Activated CD8-positive, alpha-beta memory T cell treated with anti-CD3 and anti-CD28 coated beads, Interleukin-2, amount 10 ng/mL, durations not matched to agents 7 days and 5 days (primary cell): ENCODE results near the gene CA10. TPM values are rescaled to one million over a fixed set of nuclear protein-coding genes. Genes with fewer than 3 reads are reported as not detected.

Source experiments
- ATAC-seq: fragments of 150-1000 bp; cut with Tn5 transposase; one replicate; pipeline ENCODE4 v1.10.0; 2021; ENCODE audit warnings: moderate library complexity
- CTCF ChIA-PET: fragments of 350-600 bp; sonication (Branson Sonifier 250); formaldehyde crosslinking; loops from one replicate; lab custom pipeline; 2021; ENCODE audit warnings: antibody characterized with exemption; lab: Charles Lee
- DNase-seq: peaks from one replicate; pipeline ENCODE4 v3.0.0-alpha.2; 2020
- H3K27ac Mint-ChIP-seq: one replicate; pipeline ENCODE4 v1.8.0; 2021; ENCODE audit warnings: mild to moderate bottlenecking, mixed read lengths
- H3K27me3 Mint-ChIP-seq: one replicate; pipeline ENCODE4 v1.8.0; 2021; ENCODE audit warnings: mixed read lengths
- H3K36me3 Mint-ChIP-seq: one replicate; pipeline ENCODE4 v1.8.0; 2021; ENCODE audit warnings: mild to moderate bottlenecking, mixed read lengths
- H3K4me1 Mint-ChIP-seq: one replicate; pipeline ENCODE4 v1.8.0; 2021; ENCODE audit warnings: mixed read lengths
- H3K4me3 Mint-ChIP-seq: one replicate; pipeline ENCODE4 v1.8.0; 2021; ENCODE audit warnings: mild to moderate bottlenecking, moderate library complexity, mixed read lengths
- H3K9me3 Mint-ChIP-seq: one replicate; pipeline ENCODE4 v1.8.0; 2022; ENCODE audit warnings: low read depth, mixed read lengths
- total RNA-seq, 2 experiments: library from RNA; stranded (reverse); gene quantifications; one replicate each; pipeline ENCODE4 v1.2.3, GENCODE V29; 2021

CA10 gene
- under 1 TPM; 0.09 to 0.30 TPM for total RNA-seq

DNA sequence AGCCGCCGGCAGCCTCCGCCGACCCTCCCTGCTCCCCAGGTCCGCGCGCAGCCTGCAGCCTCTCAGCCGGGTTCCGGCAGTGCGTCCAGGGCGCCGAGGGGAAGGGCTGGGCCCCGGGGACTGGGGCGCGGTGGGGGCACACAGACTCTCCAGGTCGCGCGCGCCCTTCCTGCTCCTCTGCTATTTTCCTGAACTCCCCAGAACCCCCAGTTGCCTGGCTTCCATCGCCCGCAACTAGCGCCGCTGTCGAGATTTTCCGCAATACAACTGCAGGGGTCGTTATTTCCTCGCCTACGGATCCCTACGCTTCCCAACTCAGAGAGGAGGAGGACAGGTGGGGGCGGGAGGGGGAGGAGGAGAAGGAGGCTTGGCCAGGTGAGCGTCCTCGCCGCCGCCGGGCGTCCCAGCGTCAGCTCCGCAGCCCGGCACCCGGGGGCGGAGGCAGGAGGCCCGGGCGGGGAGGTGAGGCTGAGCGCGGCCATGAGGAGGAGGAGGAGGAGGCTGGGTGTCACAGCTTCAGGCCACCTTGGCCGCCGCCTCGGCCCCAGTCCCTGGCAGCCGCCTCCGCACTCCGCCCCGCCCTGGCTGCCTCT, at the start of gene CA10:
Gene CA10, minus strand, starts transcription at position 265 of the 593 bp plus-strand sequence.
- no peak for DNase-seq
- Mint-ChIP-seq H3K27me3 (peaks cover 51% of the 10 kb centered on the region), H3K9me3 (no peaks in the 10 kb centered on the region), H3K4me1 (peaks cover 5% of the 10 kb centered on the region), H3K27ac (peak within 1 kb of the TSS; percentile 52), H3K36me3 (peaks cover 4% of the 10 kb centered on the region), H3K4me3 (peak within 1 kb of the TSS; percentile 34)
- ATAC-seq, result no peak
- CTCF ChIA-PET, result no interaction called here

DNA sequence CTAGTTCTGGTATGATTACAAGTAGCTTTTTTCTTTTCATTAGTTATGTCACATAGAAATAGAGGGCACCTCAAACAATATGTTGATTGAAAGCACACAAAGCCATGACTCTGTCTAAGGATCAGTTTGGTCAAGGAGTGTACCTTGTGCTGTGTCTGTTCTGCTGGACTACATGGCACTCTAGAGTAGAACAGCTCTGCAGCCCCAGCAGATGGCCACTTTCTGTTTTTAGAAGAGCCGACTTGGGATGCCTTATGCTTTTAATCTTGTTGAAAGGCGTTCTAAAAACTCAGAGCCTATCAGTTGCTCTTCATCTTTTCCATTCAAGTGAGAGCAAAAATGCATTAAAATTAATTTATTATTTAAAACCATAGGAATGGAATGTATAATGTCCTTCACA, 49.3 kb upstream of the CA10 start:
- CTCF ChIA-PET, result no interaction called here
- Mint-ChIP-seq H3K27ac (no peak overlapping the region), H3K27me3 (no peaks in the 10 kb centered on the region), H3K4me3 (no peak overlapping the region), H3K36me3 (no peaks in the 10 kb centered on the region), H3K9me3 (no peaks in the 10 kb centered on the region), H3K4me1 (no peaks in the 10 kb centered on the region)
- ATAC-seq, result no peak
- DNase-seq, result no peak

- Mint-ChIP-seq H3K27me3 (no peaks in the 10 kb centered on the region), H3K27ac (no peak overlapping the region), H3K4me1 (no peaks in the 10 kb centered on the region), H3K4me3 (no peak overlapping the region), H3K36me3 (no peaks in the 10 kb centered on the region), H3K9me3 (peaks cover 4% of the 10 kb centered on the region)
- CTCF ChIA-PET, result no interaction called here
- no peak for DNase-seq
- ATAC-seq, result no peak
Measured at GRCh38 chr17:52202520-52203080, 44.1 kb upstream of the CA10 start.

GRCh38 chr17:52201767-52202519, 43.4 kb upstream of the CA10 start:
- H3K27ac Mint-ChIP-seq, result no peak overlapping the region
- ATAC-seq (no peak), DNase-seq (no peak)
- H3K9me3 Mint-ChIP-seq, result peaks cover 4% of the 10 kb centered on the region
- H3K4me1 Mint-ChIP-seq, result no peaks in the 10 kb centered on the region
- no peaks in the 10 kb centered on the region for H3K36me3 Mint-ChIP-seq
- CTCF ChIA-PET, result no interaction called here
- no peaks in the 10 kb centered on the region for H3K27me3 Mint-ChIP-seq
- H3K4me3 Mint-ChIP-seq, result no peak overlapping the region

DNA sequence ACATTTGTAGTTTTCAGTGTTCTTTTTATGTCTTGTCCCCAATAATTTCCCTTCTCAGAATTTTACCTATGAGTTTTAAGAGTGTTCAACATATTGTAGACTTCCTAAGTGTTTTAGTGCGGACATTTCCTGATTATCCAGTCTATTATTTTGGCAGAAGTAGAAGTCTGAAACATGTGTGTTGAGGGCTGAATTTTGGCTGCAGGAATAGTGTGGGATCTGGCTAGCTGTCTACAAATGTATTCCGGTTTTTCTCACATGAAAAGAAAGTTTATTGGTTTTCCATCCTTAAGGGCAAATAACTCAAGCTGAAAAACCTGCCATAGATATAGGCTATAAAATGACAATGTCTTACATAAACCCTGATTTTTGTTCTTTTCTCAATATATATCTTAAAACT, 33.0 kb upstream of the CA10 start:
- no peak for ATAC-seq
- Mint-ChIP-seq H3K4me3 (no peak overlapping the region), H3K36me3 (no peaks in the 10 kb centered on the region), H3K27ac (no peak overlapping the region), H3K9me3 (no peaks in the 10 kb centered on the region), H3K4me1 (no peaks in the 10 kb centered on the region), H3K27me3 (no peaks in the 10 kb centered on the region)
- DNase-seq, result no peak
- CTCF ChIA-PET, result no interaction called here

- CTCF ChIA-PET, result no interaction called here
- no peak for ATAC-seq
- H3K9me3 Mint-ChIP-seq, result peaks cover 4% of the 10 kb centered on the region
- no peak overlapping the region for H3K27ac Mint-ChIP-seq
- H3K36me3 Mint-ChIP-seq, result no peaks in the 10 kb centered on the region
- H3K27me3 Mint-ChIP-seq, result no peaks in the 10 kb centered on the region
- no peak for DNase-seq
- H3K4me3 Mint-ChIP-seq, result no peak overlapping the region
- H3K4me1 Mint-ChIP-seq, result no peaks in the 10 kb centered on the region
Measured at GRCh38 chr17:52181782-52182181, 23.3 kb upstream of the CA10 start.

- no peak overlapping the region for H3K4me3 Mint-ChIP-seq
- H3K27ac Mint-ChIP-seq, result no peak overlapping the region
- DNase-seq, result no peak
- H3K4me1 Mint-ChIP-seq, result no peaks in the 10 kb centered on the region
- no peak for ATAC-seq
- CTCF ChIA-PET, result no interaction called here
- H3K9me3 Mint-ChIP-seq, result no peaks in the 10 kb centered on the region
- no peaks in the 10 kb centered on the region for H3K27me3 Mint-ChIP-seq
- H3K36me3 Mint-ChIP-seq, result no peaks in the 10 kb centered on the region
Measured at GRCh38 chr17:52178012-52178411, 19.5 kb upstream of the CA10 start.

DNA sequence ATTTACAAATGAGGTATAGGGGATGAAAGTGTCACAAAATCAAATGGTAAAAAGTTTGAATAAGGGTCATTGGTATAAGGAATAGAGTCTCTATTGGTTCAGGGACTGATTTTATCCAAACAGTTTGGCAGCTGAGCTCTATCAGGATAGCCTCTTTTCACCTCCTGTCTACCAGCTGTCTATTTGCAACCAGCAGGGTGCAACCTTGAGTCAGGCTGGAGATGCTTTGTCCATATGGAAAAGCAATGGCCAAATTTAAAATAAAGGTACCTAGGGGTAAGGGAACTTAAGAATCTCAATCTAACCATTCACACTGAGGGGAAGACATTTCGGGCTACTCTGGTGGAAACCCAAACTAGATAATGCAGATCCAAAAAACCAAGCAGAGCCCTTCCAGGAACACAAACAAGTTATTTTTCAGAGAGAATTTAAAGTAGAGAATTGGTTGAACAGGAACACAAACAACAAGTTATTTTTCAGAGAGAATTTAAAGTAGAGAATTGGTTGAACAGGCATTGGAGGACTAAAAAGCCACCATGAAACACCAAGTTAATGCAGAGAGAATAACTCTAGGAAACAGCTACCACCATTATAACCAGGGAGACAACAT, 12.6 kb upstream of the CA10 start:
- CTCF ChIA-PET, result no interaction called here

DNA sequence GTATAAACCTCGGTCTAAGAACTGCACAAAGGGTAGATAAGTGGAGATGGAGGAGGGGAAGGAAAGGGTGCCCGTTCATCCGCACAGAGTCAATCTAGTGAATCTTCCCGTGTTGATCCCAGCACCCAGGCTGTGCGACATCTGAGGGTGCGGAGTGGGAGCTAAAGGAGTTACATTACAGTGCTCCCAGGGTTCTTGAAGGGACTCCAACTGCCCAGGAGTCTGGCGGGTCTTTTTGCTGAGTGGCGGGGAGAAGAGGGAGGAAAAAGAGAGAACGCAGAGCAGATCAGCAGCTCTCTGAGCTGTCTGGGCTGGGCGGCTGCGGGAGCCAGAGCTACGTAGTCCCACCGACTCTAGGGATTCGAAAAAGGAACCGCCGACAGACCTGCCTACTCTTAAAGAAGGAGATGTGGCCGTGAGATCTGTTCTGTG, 1.6 kb upstream of the CA10 start:
- ATAC-seq (no peak), DNase-seq (no peak)
- H3K36me3 Mint-ChIP-seq, result peaks cover 4% of the 10 kb centered on the region
- H3K9me3 Mint-ChIP-seq, result no peaks in the 10 kb centered on the region
- H3K27me3 Mint-ChIP-seq, result peaks cover 49% of the 10 kb centered on the region
- peaks cover 5% of the 10 kb centered on the region for H3K4me1 Mint-ChIP-seq
- CTCF ChIA-PET, result no interaction called here
- H3K4me3 Mint-ChIP-seq, result no peak overlapping the region
- no peak overlapping the region for H3K27ac Mint-ChIP-seq

More for the DNA sequence above, 12.6 kb upstream of the CA10 start:
- DNase-seq (no peak), ATAC-seq (no peak)
- no peak overlapping the region for H3K4me3 Mint-ChIP-seq
- no peaks in the 10 kb centered on the region for H3K27me3 Mint-ChIP-seq
- H3K9me3 Mint-ChIP-seq, result no peaks in the 10 kb centered on the region
- H3K36me3 Mint-ChIP-seq, result no peaks in the 10 kb centered on the region
- no peaks in the 10 kb centered on the region for H3K4me1 Mint-ChIP-seq
- no peak overlapping the region for H3K27ac Mint-ChIP-seq

- ATAC-seq (no peak), DNase-seq (no peak)
- Mint-ChIP-seq H3K27me3 (peaks cover 50% of the 10 kb centered on the region), H3K4me3 (no peak overlapping the region), H3K4me1 (peaks cover 5% of the 10 kb centered on the region), H3K36me3 (peaks cover 4% of the 10 kb centered on the region), H3K9me3 (no peaks in the 10 kb centered on the region), H3K27ac (no peak overlapping the region)
- CTCF ChIA-PET, result no interaction called here
Measured at GRCh38 chr17:52159246-52160135, 977 bp upstream of the CA10 start.

GRCh38 chr17:52157603-52158449, 688 bp downstream of the CA10 start:
- peaks cover 4% of the 10 kb centered on the region for H3K36me3 Mint-ChIP-seq
- no peak for ATAC-seq
- H3K9me3 Mint-ChIP-seq, result no peaks in the 10 kb centered on the region
- peaks cover 51% of the 10 kb centered on the region for H3K27me3 Mint-ChIP-seq
- H3K4me1 Mint-ChIP-seq, result peaks cover 5% of the 10 kb centered on the region
- DNase-seq, result peak; percentile 46
- H3K4me3 Mint-ChIP-seq, result peak overlapping the region; percentile 34
- H3K27ac Mint-ChIP-seq, result peak overlapping the region; percentile 52
- CTCF ChIA-PET, result no interaction called here
